ENCODE measurements around the gene ATP23.
A peak's percentile ranks its signal among the peaks of the same experiment; 100 is the strongest.

Gene ATP23

GRCh38 chr12:57907281-57907680 lies 34.1 kb upstream of the ATP23 start:
- Histone ChIP-seq H3K27me3 (ENCODE audit: insufficient read depth, low read length, poor library complexity, severe bottlenecking) (no peaks in the 10 kb centered on the region), H2AFZ (ENCODE audit: low read length) (0 out of 2 replicates have a peak overlapping the region, but pooled peaks have one; percentile 22), H3K4me1 (ENCODE audit: insufficient read depth, low read length, poor library complexity, severe bottlenecking) (peaks cover 9% of the 10 kb centered on the region), H3K9ac (ENCODE audit: low read depth, low read length, poor library complexity, severe bottlenecking) (no peak overlapping the region), H3F3A (ENCODE audit: low read depth) (no peaks in the 10 kb centered on the region), H4K20me1 (ENCODE audit: insufficient read depth, low read length, poor library complexity, severe bottlenecking) (no peaks in the 10 kb centered on the region), H3K36me3 (ENCODE audit: insufficient read depth, low read length) (no peaks in the 10 kb centered on the region), H3K9me3 (ENCODE audit: insufficient read depth, low read depth, low read length) (no peaks in the 10 kb centered on the region), H3K4me2 (ENCODE audit: low read depth, low read length, poor library complexity, severe bottlenecking) (no peak overlapping the region), H3K9me2 (replicated peaks; ENCODE audit: low read depth, low read length) (no peaks in the 10 kb centered on the region), H3K79me2 (ENCODE audit: insufficient read depth, low read length) (no peaks in the 10 kb centered on the region), H3K4me3 (ENCODE audit: low read length, poor library complexity, severe bottlenecking) (no peak overlapping the region)
- no peak for TF ChIP-seq CTCF (conservative IDR thresholded peaks at IDR 0.05; ENCODE audit: low read length)
- TF ChIP-seq EZH2phosphoT487 (IDR thresholded peaks at IDR 0.05; ENCODE audit: borderline replicate concordance): no peak

- Histone ChIP-seq H3K36me3 (ENCODE audit: insufficient read depth, low read length) (no peaks in the 10 kb centered on the region), H2AFZ (ENCODE audit: low read length) (no peak overlapping the region), H3K9ac (ENCODE audit: low read depth, low read length, poor library complexity, severe bottlenecking) (no peak overlapping the region), H3K79me2 (ENCODE audit: insufficient read depth, low read length) (no peaks in the 10 kb centered on the region), H3K4me1 (ENCODE audit: insufficient read depth, low read length, poor library complexity, severe bottlenecking) (peaks cover 9% of the 10 kb centered on the region), H4K20me1 (ENCODE audit: insufficient read depth, low read length, poor library complexity, severe bottlenecking) (no peaks in the 10 kb centered on the region), H3K4me3 (ENCODE audit: low read length, poor library complexity, severe bottlenecking) (no peak overlapping the region), H3K9me2 (replicated peaks; ENCODE audit: low read depth, low read length) (no peaks in the 10 kb centered on the region), H3K9me3 (ENCODE audit: insufficient read depth, low read depth, low read length) (no peaks in the 10 kb centered on the region), H3K4me2 (ENCODE audit: low read depth, low read length, poor library complexity, severe bottlenecking) (no peak overlapping the region), H3F3A (ENCODE audit: low read depth) (no peaks in the 10 kb centered on the region), H3K27me3 (ENCODE audit: insufficient read depth, low read length, poor library complexity, severe bottlenecking) (no peaks in the 10 kb centered on the region)
- TF ChIP-seq EZH2phosphoT487 (IDR thresholded peaks at IDR 0.05; ENCODE audit: borderline replicate concordance): no peak
- TF ChIP-seq CTCF (conservative IDR thresholded peaks at IDR 0.05; ENCODE audit: low read length): no peak
Observed at GRCh38 chr12:57908511-57908910, 32.9 kb upstream of the ATP23 start.

GRCh38 chr12:57909056-57909455 lies 32.3 kb upstream of the ATP23 start:
- Histone ChIP-seq H3K4me3 (ENCODE audit: low read length, poor library complexity, severe bottlenecking) (no peak overlapping the region), H3K4me1 (ENCODE audit: insufficient read depth, low read length, poor library complexity, severe bottlenecking) (peaks cover 9% of the 10 kb centered on the region), H2AFZ (ENCODE audit: low read length) (peak overlapping the region; percentile 29; the same call in 1 of the 2 replicates), H3K79me2 (ENCODE audit: insufficient read depth, low read length) (no peaks in the 10 kb centered on the region), H3K9me3 (ENCODE audit: insufficient read depth, low read depth, low read length) (no peaks in the 10 kb centered on the region), H4K20me1 (ENCODE audit: insufficient read depth, low read length, poor library complexity, severe bottlenecking) (no peaks in the 10 kb centered on the region), H3K9me2 (replicated peaks; ENCODE audit: low read depth, low read length) (no peaks in the 10 kb centered on the region), H3F3A (ENCODE audit: low read depth) (no peaks in the 10 kb centered on the region), H3K9ac (ENCODE audit: low read depth, low read length, poor library complexity, severe bottlenecking) (no peak overlapping the region), H3K36me3 (ENCODE audit: insufficient read depth, low read length) (no peaks in the 10 kb centered on the region), H3K4me2 (ENCODE audit: low read depth, low read length, poor library complexity, severe bottlenecking) (no peak overlapping the region), H3K27me3 (ENCODE audit: insufficient read depth, low read length, poor library complexity, severe bottlenecking) (no peaks in the 10 kb centered on the region)
- TF ChIP-seq CTCF (conservative IDR thresholded peaks at IDR 0.05; ENCODE audit: low read length) (no peak), EZH2phosphoT487 (IDR thresholded peaks at IDR 0.05; ENCODE audit: borderline replicate concordance) (no peak)
